H9 (cell line): ENCODE measurements around the gene ADTRP. TPM values are rescaled to one million over a fixed set of nuclear protein-coding genes. Genes with fewer than 3 reads are reported as not detected.

Experiments
- DNase-seq: peaks from one replicate; pipeline ENCODE4 v3.0.0-alpha.2; 2017
- H2AFZ ChIP-seq: one replicate; pipeline ENCODE4 v1.6.1; 2013; ENCODE audit warnings: mild to moderate bottlenecking, low read length, control low read depth, moderate library complexity
- H2AK5ac ChIP-seq: 2 replicates; pipeline ENCODE4 v1.6.1; 2013; ENCODE audit warnings: low read length, control low read depth, mixed read lengths; ENCODE audit not compliant: insufficient read length
- H2BK120ac ChIP-seq: one replicate; pipeline ENCODE4 v1.6.1; 2013; ENCODE audit warnings: low read depth, mild to moderate bottlenecking, low read length, control low read depth, inconsistent platforms; ENCODE audit not compliant: poor library complexity, severe bottlenecking
- H2BK12ac ChIP-seq: 2 replicates; pipeline ENCODE4 v1.6.1; 2013; ENCODE audit warnings: low read length, control low read depth, mixed read lengths, low read depth; ENCODE audit not compliant: insufficient read length
- H2BK15ac ChIP-seq: 2 replicates; pipeline ENCODE4 v1.6.1; 2013; ENCODE audit warnings: low read depth, low read length, control low read depth
- H2BK20ac ChIP-seq: one replicate; pipeline ENCODE4 v1.6.1; 2013; ENCODE audit warnings: low read depth, mild to moderate bottlenecking, low read length, control low read depth, inconsistent platforms; ENCODE audit not compliant: poor library complexity, severe bottlenecking
- H2BK5ac ChIP-seq: 2 replicates; pipeline ENCODE4 v1.6.1; 2013; ENCODE audit warnings: low read length, control low read depth, mixed read lengths; ENCODE audit not compliant: insufficient read length
- H3K14ac ChIP-seq: 2 replicates; pipeline ENCODE4 v1.6.1; 2013; ENCODE audit warnings: low read length, control low read depth; ENCODE audit not compliant: insufficient read depth
- H3K18ac ChIP-seq: 2 replicates; pipeline ENCODE4 v1.6.1; 2013; ENCODE audit warnings: low read depth, mild to moderate bottlenecking, mixed read lengths, low read length, control low read depth; ENCODE audit not compliant: insufficient read length
- H3K23ac ChIP-seq: 2 replicates; pipeline ENCODE4 v1.6.1; 2013; ENCODE audit warnings: low read length, control low read depth, mixed read lengths, low read depth; ENCODE audit not compliant: insufficient read length
- H3K23me2 ChIP-seq: 2 replicates; pipeline ENCODE4 v1.6.1; 2013; ENCODE audit warnings: low read depth, mild to moderate bottlenecking, mixed read lengths, low read length, control low read depth; ENCODE audit not compliant: insufficient read length, poor library complexity, severe bottlenecking
- H3K27ac ChIP-seq: 2 replicates; pipeline ENCODE4 v1.5.1; 2013; ENCODE audit warnings: low read length, control low read depth, mixed read lengths, low read depth; ENCODE audit not compliant: insufficient read length
- H3K27me3 ChIP-seq: 2 replicates; pipeline ENCODE4 v1.6.1; 2013; ENCODE audit warnings: low read length, control low read depth, inconsistent platforms; ENCODE audit not compliant: insufficient read depth
- H3K4ac ChIP-seq: 2 replicates; pipeline ENCODE4 v1.6.1; 2013; ENCODE audit warnings: low read depth, mild to moderate bottlenecking, control low read depth, inconsistent platforms, low read length, moderate library complexity
- H3K4me1 ChIP-seq: 2 replicates; pipeline ENCODE4 v1.6.1; 2013; ENCODE audit warnings: low read length, control low read depth, inconsistent platforms; ENCODE audit not compliant: insufficient read depth
- H3K4me2 ChIP-seq: 2 replicates; pipeline ENCODE4 v1.6.1; 2013; ENCODE audit warnings: low read length, control low read depth, mixed read lengths; ENCODE audit not compliant: insufficient read length, insufficient read depth
- H3K56ac ChIP-seq: 2 replicates; pipeline ENCODE4 v1.6.1; 2013; ENCODE audit warnings: low read depth, mild to moderate bottlenecking, mixed read lengths, low read length, control low read depth; ENCODE audit not compliant: insufficient read length
- H3K79me1 ChIP-seq: 2 replicates; pipeline ENCODE4 v1.6.1; 2013; ENCODE audit warnings: low read depth, mild to moderate bottlenecking, moderate library complexity, low read length, control low read depth, inconsistent platforms; ENCODE audit not compliant: insufficient read depth, poor library complexity, severe bottlenecking
- H3K79me2 ChIP-seq: 2 replicates; pipeline ENCODE4 v1.6.1; 2013; ENCODE audit warnings: low read length, control low read depth, inconsistent platforms; ENCODE audit not compliant: insufficient read depth
- H3K9ac ChIP-seq: 2 replicates; pipeline ENCODE4 v1.6.1; 2013; ENCODE audit warnings: low read length, control low read depth, mixed read lengths; ENCODE audit not compliant: insufficient read length; ENCODE audit errors: extremely low read depth
- H3K9me3 ChIP-seq: one replicate; pipeline ENCODE4 v1.6.1; 2013; ENCODE audit warnings: low read depth, low read length, inconsistent platforms; ENCODE audit not compliant: control insufficient read depth
- H3T11ph ChIP-seq: one replicate; pipeline ENCODE4 v1.6.1; 2013; ENCODE audit warnings: mild to moderate bottlenecking, low read length, control low read depth, inconsistent platforms
- H4K20me1 ChIP-seq: one replicate; pipeline ENCODE4 v1.6.1; 2013; ENCODE audit not compliant: control insufficient read depth, insufficient read length, insufficient read depth
- H4K5ac ChIP-seq: 2 replicates; pipeline ENCODE4 v1.6.1; 2013; ENCODE audit warnings: low read depth, mild to moderate bottlenecking, mixed read lengths, low read length, control low read depth; ENCODE audit not compliant: insufficient read length
- H4K8ac ChIP-seq: replicated peaks from 2 replicates; pipeline ENCODE4 v1.6.1; 2013; ENCODE audit warnings: low read length, control low read depth, mixed read lengths, low read depth; ENCODE audit not compliant: insufficient read length
- H4K91ac ChIP-seq: 2 replicates; pipeline ENCODE4 v1.6.1; 2013; ENCODE audit warnings: low read depth, mild to moderate bottlenecking, moderate library complexity, mixed read lengths, low read length, control low read depth; ENCODE audit not compliant: insufficient read length
- H3K27ac Mint-ChIP-seq, 3 experiments: 2 replicates in 2 of 3; 3 replicates in 1 of 3; pipeline ENCODE4 v1.8.0; 2020 to 2021; ENCODE audit warnings: mixed read lengths in 3 of 3, mild to moderate bottlenecking in 1 of 3, moderate library complexity in 1 of 3
- H3K27me3 Mint-ChIP-seq: 2 replicates; pipeline ENCODE4 v1.8.0; 2021; ENCODE audit warnings: low read depth, mild to moderate bottlenecking, moderate library complexity, mixed read lengths
- H3K36me3 Mint-ChIP-seq, 3 experiments: 2 replicates in 2 of 3; 3 replicates in 1 of 3; pipeline ENCODE4 v1.8.0; 2020 to 2021; ENCODE audit warnings: low read depth in 3 of 3, mixed read lengths in 3 of 3; ENCODE audit not compliant: insufficient read depth in 1 of 3
- H3K4me1 Mint-ChIP-seq, 2 experiments: 2 replicates each; pipeline ENCODE4 v1.8.0; 2020; ENCODE audit warnings: mixed read lengths in 2 of 2
- H3K4me3 Mint-ChIP-seq, 2 experiments: 2 replicates in 1 of 2; 3 replicates in 1 of 2; pipeline ENCODE4 v1.8.0; 2020 to 2021; ENCODE audit warnings: mild to moderate bottlenecking in 2 of 2, mixed read lengths in 2 of 2, moderate library complexity in 1 of 2
- H3K9me3 Mint-ChIP-seq, 2 experiments: 2 replicates in 1 of 2; 3 replicates in 1 of 2; pipeline ENCODE4 v1.8.0; 2020; ENCODE audit warnings: mild to moderate bottlenecking in 2 of 2, mixed read lengths in 2 of 2, moderate library complexity in 1 of 2
- CTCF ChIP-seq: fragments of 200-600 bp; sonication (generic); conservative IDR thresholded peaks from 3 replicates; pipeline ENCODE4 v1.8.0; 2021; ENCODE audit warnings: antibody characterized with exemption, mild to moderate bottlenecking
- WGBS: extraction: QIAGEN DNeasy Blood & Tissue Kit; methylation state at CpG from one replicate; pipeline ENCODE4 v1.1.7; 2013; ENCODE audit warnings: missing lambda C conversion rate, low lambda C conversion rate, mixed read lengths; ENCODE audit not compliant: insufficient read length; ENCODE audit errors: extremely low coverage; 5-methylcytosine and 5-hydroxymethylcytosine counted together
- total RNA-seq: library from RNA; stranded (reverse); gene quantifications from 2 replicates; pipeline ENCODE4 v1.2.1, GENCODE V29; 2021

ADTRP gene
- total RNA-seq, 1 experiment from 2014 or later: not detected

- H3K36me3 Mint-ChIP-seq: peaks cover 0 to 1% (median 0%) of the 10 kb centered on the region in 3 experiments; a peak in 2 of 7 replicates
- peak overlapping the region; percentile 2 for H3K18ac ChIP-seq
- no peak overlapping the region for H2BK120ac ChIP-seq
- H3K4ac ChIP-seq: no peak overlapping the region
- peaks cover 35 to 38% of the 10 kb centered on the region in 2 experiments for H3K4me1 Mint-ChIP-seq
- no peak overlapping the region for H3K14ac ChIP-seq
- no peak overlapping the region for H2BK5ac ChIP-seq
- no peaks in the 10 kb centered on the region for H4K20me1 ChIP-seq
- H3K4me1 ChIP-seq: peaks cover 3% of the 10 kb centered on the region; the same call in 1 of the 2 replicates
- H3K27ac ChIP-seq: no peak overlapping the region
- H3K27ac Mint-ChIP-seq: no peak overlapping the region
- DNase-seq: no peak
- H3K9me3 Mint-ChIP-seq: no peaks in the 10 kb centered on the region; a peak in 1 of 5 replicates
- no peak overlapping the region for H3K9ac ChIP-seq
- TF ChIP-seq CTCF: no peak
- no peak overlapping the region for H2AFZ ChIP-seq
- H3K79me2 ChIP-seq: no peaks in the 10 kb centered on the region
- H4K91ac ChIP-seq: no peak overlapping the region
- no peak overlapping the region for H2BK15ac ChIP-seq
- H4K5ac ChIP-seq: no peak overlapping the region
- no peaks in the 10 kb centered on the region for H3K23me2 ChIP-seq
- no peak overlapping the region for H3K56ac ChIP-seq
- no peaks in the 10 kb centered on the region for H3K9me3 ChIP-seq
- H2BK12ac ChIP-seq: no peak overlapping the region
- H3K79me1 ChIP-seq: no peaks in the 10 kb centered on the region
- no peak overlapping the region for H3K23ac ChIP-seq
- H3K4me3 Mint-ChIP-seq: no peak overlapping the region
- no peak overlapping the region for H2BK20ac ChIP-seq
- no peak overlapping the region for H4K8ac ChIP-seq
- no peak overlapping the region for H3T11ph ChIP-seq
- no peak overlapping the region for H3K4me2 ChIP-seq
- H3K27me3 Mint-ChIP-seq: peaks cover 1% of the 10 kb centered on the region; the same call in 1 of the 2 replicates
- WGBS: no CpG with 5 or more reads among the region's 2 CpGs
- no peak overlapping the region for H2AK5ac ChIP-seq
- no peaks in the 10 kb centered on the region; the same call in 1 of the 2 replicates for H3K27me3 ChIP-seq
These were observed 5.0 kb downstream of the ADTRP start for GRCh38 chr6:11773581-11773980.
